Measurements from ENCODE around the gene MTA3. TPM values are rescaled to one million over a fixed set of nuclear protein-coding genes. Genes with fewer than 3 reads are reported as not detected.
A peak's percentile ranks its signal among the peaks of the same experiment; 100 is the strongest.

Gene MTA3
- total and polyA plus RNA-seq, 2 of the 8 experiments (the other 6 are each of a cell fraction or from before 2014, with no cell fraction given) = 125 to 184 TPM

DNA sequence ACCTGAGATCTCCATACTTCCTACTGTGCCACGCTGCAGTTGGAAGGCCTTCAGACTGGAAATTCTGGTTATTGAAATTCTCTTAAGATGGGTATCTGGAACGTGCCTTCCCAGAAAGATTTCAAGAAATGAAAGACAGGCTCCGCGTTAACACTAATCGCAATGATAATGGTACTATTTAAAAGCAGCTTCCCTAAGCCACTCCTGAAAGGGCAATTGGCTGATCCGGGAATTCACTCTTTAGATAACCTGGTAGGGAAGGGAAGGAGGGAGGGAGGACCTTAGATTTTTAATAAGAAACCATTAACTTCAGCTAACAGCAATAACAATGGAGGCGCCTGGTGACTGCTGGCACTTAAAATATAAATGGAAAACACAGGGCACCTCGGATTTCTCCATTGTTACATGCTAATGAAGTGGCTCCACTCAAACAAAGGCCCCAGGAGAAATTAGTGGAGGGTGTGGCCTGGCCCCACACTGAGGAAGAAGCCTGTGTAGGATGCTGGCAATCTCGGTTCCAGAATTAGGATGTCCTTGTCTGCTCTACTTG, 22.5 kb upstream of the MTA3 start:
- H4K20me1 ChIP-seq (replicated peaks in 1 of 2; ENCODE audit: control insufficient read depth in 1 of 2, insufficient read depth in 2 of 2, low read length in 2 of 2) = no peaks in the 10 kb centered on the region
- H2BK5ac ChIP-seq (ENCODE audit: low read depth, low read length) = peak overlapping the region; percentile 98; the same call in 1 of the 2 replicates
- no peak overlapping the region for H2BK15ac ChIP-seq (ENCODE audit: low read length)
- H4K91ac ChIP-seq (replicated peaks; ENCODE audit: insufficient read length, low read length) = peak overlapping the region; percentile 71
- POLR2A ChIA-PET (ENCODE audit: partially characterized antibody) = interaction anchor here (0.6 to 2.1 kb wide), 13 partner anchors 9 to 129 kb away, joined by 3 to 9 read pairs (median 5); no protein-coding TSS in a partner anchor
- H3K4me2 ChIP-seq (ENCODE audit: insufficient read depth in 1 of 2, low read depth in 2 of 2, low read length in 2 of 2) = peak overlapping the region; percentile 46 to 47
- DNase-seq (ENCODE audit: low read depth in 1 of 2, low spot score in 2 of 2) (peak; percentile 67 to 82), FAIRE-seq (peak; percentile 78)
- no peak overlapping the region for H2AFZ ChIP-seq (ENCODE audit: low read length)
- H3K4ac ChIP-seq (replicated peaks; ENCODE audit: insufficient read length, low read depth, low read length) = no peak overlapping the region
- H3K36me3 ChIP-seq (ENCODE audit: control insufficient read depth in 2 of 4, insufficient read depth in 4 of 4, low read length in 3 of 4) = no peaks in the 10 kb centered on the region
- H2BK12ac ChIP-seq (ENCODE audit: low read depth, low read length) = peak overlapping the region; percentile 30; the same call in 1 of the 2 replicates
- WGBS, 2 experiments (ENCODE audit: extremely low coverage in 1 of 2, insufficient coverage in 1 of 2, insufficient read length in 1 of 2, insufficient replicate concordance in 2 of 2, low coverage in 1 of 2, low lambda C conversion rate in 2 of 2, missing lambda C conversion rate in 1 of 2) = 5% methylated on average over 9 of the region's 9 CpGs; no CpG with 5 or more reads in 1 of the 2 experiments
- no peak overlapping the region for H3K14ac ChIP-seq (ENCODE audit: insufficient read length)
- peak overlapping the region; percentile 11; the same call in 1 of the 2 replicates for H2BK20ac ChIP-seq (ENCODE audit: low read length)
- H2AK5ac ChIP-seq (ENCODE audit: low read depth, low read length) = no peak overlapping the region
- peak overlapping the region; percentile 69; the same call in 1 of the 2 replicates for H3K27ac ChIP-seq (ENCODE audit: low read depth, low read length)
- peak overlapping the region; percentile 95; the same call in 1 of the 2 replicates for H3K18ac ChIP-seq (ENCODE audit: extremely low read depth, low read length)
- no peak overlapping the region for H3K23ac ChIP-seq (ENCODE audit: insufficient read length)
- H3K56ac ChIP-seq (replicated peaks; ENCODE audit: insufficient read length, low read depth, low read length) = no peak overlapping the region
- CTCF ChIA-PET (ENCODE audit: partially characterized antibody) = interaction anchor here (0.7 kb wide), 1 partner anchor 32 kb away, joined by 4 read pairs; no protein-coding TSS in a partner anchor
- H3K27me3 ChIP-seq (replicated peaks in 1 of 4; ENCODE audit: control insufficient read depth in 3 of 4, extremely low read depth in 1 of 4, insufficient read depth in 3 of 4, low read length in 3 of 4) = no peaks in the 10 kb centered on the region
- peaks cover 2% of the 10 kb centered on the region for H3K23me2 ChIP-seq (ENCODE audit: low read depth, low read length)
- peak overlapping the region in 1 of 4 experiments; percentile 19; a peak in 2 of 7 replicates for H3K9ac ChIP-seq (replicated peaks in 1 of 4; ENCODE audit: extremely low read depth in 1 of 4, low read depth in 3 of 4, low read length in 3 of 4)
- no peak overlapping the region for H2BK120ac ChIP-seq (replicated peaks; ENCODE audit: low read depth, low read length)
- peak overlapping the region; percentile 3 for H4K5ac ChIP-seq (ENCODE audit: insufficient read length, low read depth, low read length)
- H3K79me1 ChIP-seq (ENCODE audit: low read depth, low read length) = no peaks in the 10 kb centered on the region; the same call in 1 of the 2 replicates
- peak overlapping the region in 2 of 4 experiments; percentile 8 to 36; a peak in 3 of 8 replicates for H3K4me3 ChIP-seq (ENCODE audit: extremely low read depth in 1 of 4, insufficient read depth in 2 of 4, low read depth in 3 of 4, low read length in 4 of 4)
- H4K8ac ChIP-seq (ENCODE audit: extremely low read depth, insufficient read depth, low read length) = no peak overlapping the region
- H3K79me2 ChIP-seq (ENCODE audit: control insufficient read depth in 1 of 2, insufficient read depth in 2 of 2, low read length in 2 of 2) = no peaks in the 10 kb centered on the region; a peak in 1 of 4 replicates
- H3K9me3 ChIP-seq (ENCODE audit: insufficient read depth in 2 of 2, low read depth in 1 of 2, low read length in 1 of 2) = no peaks in the 10 kb centered on the region
- H3K4me1 ChIP-seq (replicated peaks in 1 of 4; ENCODE audit: control insufficient read depth in 3 of 4, insufficient read depth in 4 of 4, low read length in 3 of 4) = peaks cover 4 to 28% (median 14%) of the 10 kb centered on the region in 4 experiments
- TF ChIP-seq, protein P1, sequence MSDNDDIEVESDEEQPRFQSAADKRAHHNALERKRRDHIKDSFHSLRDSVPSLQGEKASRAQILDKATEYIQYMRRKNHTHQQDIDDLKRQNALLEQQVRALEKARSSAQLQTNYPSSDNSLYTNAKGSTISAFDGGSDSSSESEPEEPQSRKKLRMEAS (IDR thresholded peaks at IDR 0.05) = no peak
- TF ChIP-seq, protein P2, sequence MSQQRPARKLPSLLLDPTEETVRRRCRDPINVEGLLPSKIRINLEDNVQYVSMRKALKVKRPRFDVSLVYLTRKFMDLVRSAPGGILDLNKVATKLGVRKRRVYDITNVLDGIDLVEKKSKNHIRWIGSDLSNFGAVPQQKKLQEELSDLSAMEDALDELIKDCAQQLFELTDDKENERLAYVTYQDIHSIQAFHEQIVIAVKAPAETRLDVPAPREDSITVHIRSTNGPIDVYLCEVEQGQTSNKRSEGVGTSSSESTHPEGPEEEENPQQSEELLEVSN (IDR thresholded peaks at IDR 0.05) = no peak
- TF ChIP-seq RFX5 (IDR thresholded peaks at IDR 0.05; ENCODE audit: borderline replicate concordance, low read depth, low read length) (no peak), GTF2F1 (IDR thresholded peaks at IDR 0.05; ENCODE audit: borderline replicate concordance, low read depth, low read length) (no peak), BRCA1 (IDR thresholded peaks at IDR 0.05; ENCODE audit: low read depth, low read length) (no peak), GABPA (IDR thresholded peaks at IDR 0.05; ENCODE audit: borderline replicate concordance, insufficient read depth, low read length) (no peak), EGR1 (IDR thresholded peaks at IDR 0.05; ENCODE audit: borderline replicate concordance, low read depth, low read length) (no peak), SIRT6 (IDR thresholded peaks at IDR 0.05; ENCODE audit: low read length) (no peak), CREB1 (IDR thresholded peaks at IDR 0.05) (no peak), EP300 (IDR thresholded peaks at IDR 0.05; ENCODE audit: borderline replicate concordance in 1 of 2, low read depth in 2 of 2, low read length in 2 of 2) (no peak), TCF12 (IDR thresholded peaks at IDR 0.05; ENCODE audit: low read depth, low read length) (no peak)

Data from H1 (cell line).